HG03342 (cell line): ENCODE measurements around the gene MEGF9.
A peak's percentile ranks its signal among the peaks of the same experiment; 100 is the strongest.
"Not testable (repeated sequence)": the region's sequence is repeated elsewhere in the genome, so short reads cannot be mapped to it uniquely, and the experiment has no call there.

ENCODE experiments used
- ATAC-seq: cut with Tn5 transposase; IDR thresholded peaks from one replicate; pipeline ENCODE4 v1.9.1; 2021; ENCODE audit warnings: mild to moderate bottlenecking, moderate library complexity; ENCODE audit not compliant: unreplicated experiment

MEGF9 gene

GRCh38 chr9:120583958-120584369 lies 130.3 kb downstream of the MEGF9 start:
- peak; percentile 58 for ATAC-seq

GRCh38 chr9:120580051-120580896 lies 134.0 kb downstream of the MEGF9 start, which contains the start of gene CDK5RAP2:
TSS of gene CDK5RAP2 (minus strand) at chr9:120580167. CDS start at chr9:120579978, 189 bp downstream.
- ATAC-seq: peak; percentile 87

DNA sequence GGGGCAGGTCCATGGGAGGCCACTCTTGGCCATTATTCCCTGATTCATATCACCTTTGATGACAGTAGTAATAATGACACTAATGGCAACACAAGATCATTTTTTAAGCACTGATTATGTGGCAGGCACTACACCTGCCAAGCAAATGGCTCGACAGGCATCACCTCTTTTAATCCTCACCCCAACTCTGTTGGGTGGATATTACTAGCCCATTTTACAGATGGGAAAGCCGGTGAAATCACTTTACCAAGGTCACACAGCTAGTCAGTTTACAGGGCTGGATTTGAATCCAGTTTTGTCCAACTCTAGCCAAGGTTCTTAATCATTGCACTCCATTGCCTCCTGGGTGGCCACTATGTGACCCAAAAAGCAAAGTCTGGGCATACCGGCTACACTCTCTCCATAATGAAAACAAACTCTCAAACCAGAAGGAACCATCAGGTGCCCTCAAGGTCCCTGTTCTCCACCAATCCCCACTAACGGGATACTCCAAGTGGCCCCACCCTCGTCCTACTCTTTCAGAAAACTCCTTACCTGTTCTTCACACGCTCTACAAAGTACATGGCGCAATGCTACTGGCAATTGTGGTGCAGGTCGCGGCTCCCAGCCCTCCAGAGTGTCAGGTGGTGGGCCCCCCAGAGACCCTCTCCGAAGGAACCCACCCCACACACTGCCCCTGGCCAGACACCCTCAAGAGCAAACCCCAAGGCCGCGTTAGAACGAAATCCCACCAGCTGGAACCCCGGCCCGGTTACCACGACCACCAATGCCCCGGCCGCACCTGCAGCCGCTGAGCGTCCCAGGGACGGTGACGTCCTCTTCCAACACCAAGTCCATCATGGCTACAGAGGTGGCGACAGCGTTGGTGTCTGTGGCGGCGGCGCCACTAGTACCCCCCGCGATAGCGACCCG lies 134.9 kb downstream of the MEGF9 start:
- ATAC-seq: peak; percentile 26

DNA sequence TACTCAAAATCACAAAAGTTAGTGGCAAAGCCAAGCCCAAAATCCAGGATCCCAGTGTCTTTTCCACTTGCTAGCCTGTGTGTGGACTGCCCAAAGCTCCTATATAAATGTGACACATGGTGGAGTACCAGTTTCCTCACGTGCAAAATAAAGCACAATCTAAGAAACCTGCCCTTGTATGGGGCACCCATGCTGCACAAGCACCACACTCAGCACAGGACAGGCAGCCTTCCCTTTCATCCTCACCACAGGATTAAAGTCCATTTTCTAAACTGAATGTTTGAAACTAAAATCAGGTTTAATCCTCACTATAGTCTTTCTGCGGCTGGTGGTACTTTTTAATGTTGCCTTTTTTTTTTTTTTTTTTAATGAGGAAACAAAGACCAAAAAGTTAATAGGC lies 139.8 kb downstream of the MEGF9 start:
- ATAC-seq: no peak

DNA sequence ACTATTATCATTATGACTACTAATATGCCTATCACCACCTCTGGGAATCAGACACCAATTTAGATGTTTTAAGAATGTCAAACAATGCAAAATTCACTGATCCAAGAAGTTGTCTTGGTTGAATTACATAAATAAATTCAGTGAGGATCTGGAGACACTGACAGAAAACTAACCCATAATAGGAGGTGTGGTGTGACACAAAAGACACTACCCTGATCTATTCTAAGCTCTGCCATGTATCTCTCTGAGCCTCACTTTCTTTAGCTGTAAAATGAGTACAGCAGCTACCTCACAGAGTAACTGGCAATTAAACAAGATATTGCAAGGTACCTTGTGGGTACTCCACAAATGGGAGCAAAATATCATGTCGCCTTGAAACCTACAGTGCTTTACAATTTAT lies 141.8 kb downstream of the MEGF9 start:
- ATAC-seq: no peak

- ATAC-seq: no peak
Observed at GRCh38 chr9:120571443-120572257, 142.6 kb downstream of the MEGF9 start.

DNA sequence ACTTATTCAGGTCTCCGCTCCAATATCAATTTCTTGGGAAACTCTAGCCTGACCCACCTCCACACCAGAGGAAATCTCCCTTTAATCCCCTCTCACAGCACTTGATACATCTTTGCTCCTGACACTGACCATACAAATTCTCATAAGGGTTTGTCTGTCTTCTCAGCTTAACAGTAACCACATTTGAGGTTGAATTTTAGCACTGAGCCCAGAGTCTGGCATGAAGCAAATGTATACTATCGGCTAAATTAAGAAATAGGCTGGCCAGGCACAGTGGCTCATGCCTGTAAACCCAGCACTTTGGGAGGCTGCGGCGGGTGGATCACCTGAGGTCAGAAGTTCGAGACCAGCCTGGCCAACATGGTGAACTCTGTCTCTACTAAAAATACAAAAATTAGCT lies 144.0 kb downstream of the MEGF9 start:
- no peak for ATAC-seq

- ATAC-seq: no peak
Observed at GRCh38 chr9:120569556-120569955, 144.7 kb downstream of the MEGF9 start.

DNA sequence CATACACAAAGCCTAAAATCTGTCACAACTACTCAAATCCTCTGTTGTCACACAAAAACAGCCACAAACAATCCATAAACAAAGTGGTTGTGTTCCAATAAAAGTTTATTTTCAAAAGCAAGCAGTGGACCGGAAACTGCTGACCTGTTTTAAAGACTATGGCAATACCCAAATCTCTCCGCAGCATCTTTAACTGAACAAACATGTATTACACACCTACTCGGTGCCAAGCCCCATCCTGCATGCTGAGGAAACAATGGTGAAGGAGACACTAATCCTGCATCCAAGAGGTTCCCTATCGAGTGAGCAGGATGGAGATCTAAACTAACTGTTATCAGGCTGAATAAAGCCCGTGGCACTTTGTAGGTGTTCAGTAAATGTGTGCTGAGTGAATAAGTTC lies 145.5 kb downstream of the MEGF9 start:
- ATAC-seq: no peak

GRCh38 chr9:120567874-120568273 lies 146.4 kb downstream of the MEGF9 start:
- ATAC-seq: no peak

GRCh38 chr9:120567081-120567480 lies 147.2 kb downstream of the MEGF9 start:
- ATAC-seq: no peak

DNA sequence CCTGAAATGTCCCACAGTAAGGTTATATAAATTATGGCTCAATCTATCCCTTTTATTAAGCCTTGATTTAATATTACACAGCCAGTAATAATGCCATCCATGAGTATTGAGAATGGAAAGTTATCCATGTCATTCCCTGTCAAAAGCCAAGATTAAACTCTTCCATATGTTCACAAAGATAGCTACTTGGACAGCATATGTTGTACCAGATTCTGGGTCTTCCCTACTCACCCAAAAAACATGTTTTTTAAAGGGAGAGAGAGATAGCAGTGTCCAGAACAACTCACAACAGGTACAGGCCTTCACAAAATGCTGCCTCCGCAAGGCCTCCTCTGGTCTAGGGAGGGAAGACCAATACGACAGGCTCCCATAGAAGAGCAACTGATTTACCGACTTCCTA lies 149.7 kb downstream of the MEGF9 start:
- ATAC-seq: no peak

- no peak for ATAC-seq
Observed at GRCh38 chr9:120562861-120563443, 151.3 kb downstream of the MEGF9 start.

DNA sequence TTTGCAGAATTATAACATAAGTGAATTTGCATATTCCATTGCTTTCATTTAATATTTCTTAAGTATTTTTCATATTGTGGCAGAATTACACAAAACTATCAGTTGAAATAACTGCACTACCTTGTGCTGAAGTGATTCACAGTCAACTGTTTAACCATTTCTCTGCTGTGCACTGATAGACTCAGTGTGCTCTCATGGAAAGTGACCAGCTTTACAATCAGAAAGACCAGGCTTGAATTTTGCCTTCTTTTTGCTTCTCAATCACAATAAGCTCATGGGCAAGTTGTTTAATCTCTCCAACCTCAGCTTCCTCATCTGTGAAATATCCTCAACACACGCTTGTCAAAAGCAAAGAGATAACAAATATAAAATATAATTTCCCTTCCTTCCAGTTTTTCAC lies 152.6 kb downstream of the MEGF9 start:
- ATAC-seq: no peak

DNA sequence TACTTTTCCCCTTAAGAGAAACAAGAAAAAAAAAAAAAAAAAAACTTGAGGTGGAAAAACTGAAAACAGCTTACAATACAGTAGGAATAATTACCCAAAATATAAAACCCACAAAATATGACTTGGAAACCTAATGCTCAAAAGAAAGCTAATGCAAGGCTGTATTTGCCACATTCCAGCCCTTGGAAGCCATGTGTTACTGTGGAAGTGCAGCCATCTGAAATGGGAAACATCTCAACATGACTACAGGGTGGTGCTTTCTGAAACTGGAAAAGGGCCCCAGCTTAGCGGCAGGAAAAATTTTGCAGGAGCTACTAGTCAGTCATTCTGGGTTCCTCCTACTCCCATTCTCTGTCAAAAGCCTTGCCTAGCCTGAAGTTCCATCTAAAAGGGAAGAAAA lies 154.7 kb downstream of the MEGF9 start:
- ATAC-seq: no peak

DNA sequence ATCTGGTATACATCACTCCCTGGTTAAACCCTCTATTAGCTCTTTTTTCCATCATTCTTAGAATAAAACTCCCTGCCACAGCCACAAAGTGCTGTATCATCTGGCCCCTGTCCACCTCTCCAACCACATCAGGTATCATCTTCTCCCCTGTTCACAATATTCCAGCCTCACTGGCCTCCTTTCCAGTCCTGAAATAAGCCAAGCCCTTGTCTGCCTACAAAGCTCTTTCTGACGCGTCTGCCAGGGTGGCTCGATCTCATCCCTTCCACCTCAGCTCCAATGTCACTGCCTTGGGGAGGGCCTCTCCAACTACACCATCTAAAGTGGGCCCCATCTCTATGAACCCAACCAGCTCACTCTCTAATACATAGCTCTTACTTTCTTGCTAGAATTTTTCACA lies 155.8 kb downstream of the MEGF9 start:
- no peak for ATAC-seq

GRCh38 chr9:120557205-120557604 lies 157.1 kb downstream of the MEGF9 start:
- ATAC-seq: no peak

GRCh38 chr9:120556775-120557174 lies 157.5 kb downstream of the MEGF9 start:
- ATAC-seq: no peak

- ATAC-seq: no peak
Observed at GRCh38 chr9:120555839-120556238, 158.4 kb downstream of the MEGF9 start.

GRCh38 chr9:120552210-120552704 lies 162.0 kb downstream of the MEGF9 start:
- ATAC-seq: not testable (repeated sequence)
